Measurements from ENCODE around the gene CXorf58.

The CXorf58 gene

DNA sequence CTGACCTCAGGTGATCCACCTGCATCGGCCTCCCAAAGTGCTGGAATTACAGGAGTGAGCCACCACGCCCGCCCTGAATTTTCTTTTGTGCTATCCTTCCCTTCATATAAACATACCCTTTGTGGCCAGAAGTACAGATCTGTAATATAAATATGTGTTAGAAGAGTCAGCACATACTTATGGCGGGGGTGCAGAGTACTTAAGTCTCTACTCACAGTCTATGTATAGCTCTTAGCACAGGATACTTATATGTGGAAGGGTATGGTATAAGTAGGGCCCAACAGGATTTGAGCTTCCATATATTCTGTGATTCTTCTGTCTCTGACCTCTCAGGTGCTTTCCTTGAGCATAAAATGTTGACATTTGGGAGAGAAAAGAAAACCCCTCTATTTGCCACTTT, 18.2 kb downstream of the CXorf58 start:
- H3K9me2 ChIP-seq (ENCODE audit: low read depth, low read length), result no peaks in the 10 kb centered on the region
- H3K79me2 ChIP-seq (ENCODE audit: insufficient read depth, low read length), result no peaks in the 10 kb centered on the region
- H3K4me3 ChIP-seq (ENCODE audit: low read depth, low read length, poor library complexity, severe bottlenecking), result no peak overlapping the region
- TF ChIP-seq, protein P1, sequence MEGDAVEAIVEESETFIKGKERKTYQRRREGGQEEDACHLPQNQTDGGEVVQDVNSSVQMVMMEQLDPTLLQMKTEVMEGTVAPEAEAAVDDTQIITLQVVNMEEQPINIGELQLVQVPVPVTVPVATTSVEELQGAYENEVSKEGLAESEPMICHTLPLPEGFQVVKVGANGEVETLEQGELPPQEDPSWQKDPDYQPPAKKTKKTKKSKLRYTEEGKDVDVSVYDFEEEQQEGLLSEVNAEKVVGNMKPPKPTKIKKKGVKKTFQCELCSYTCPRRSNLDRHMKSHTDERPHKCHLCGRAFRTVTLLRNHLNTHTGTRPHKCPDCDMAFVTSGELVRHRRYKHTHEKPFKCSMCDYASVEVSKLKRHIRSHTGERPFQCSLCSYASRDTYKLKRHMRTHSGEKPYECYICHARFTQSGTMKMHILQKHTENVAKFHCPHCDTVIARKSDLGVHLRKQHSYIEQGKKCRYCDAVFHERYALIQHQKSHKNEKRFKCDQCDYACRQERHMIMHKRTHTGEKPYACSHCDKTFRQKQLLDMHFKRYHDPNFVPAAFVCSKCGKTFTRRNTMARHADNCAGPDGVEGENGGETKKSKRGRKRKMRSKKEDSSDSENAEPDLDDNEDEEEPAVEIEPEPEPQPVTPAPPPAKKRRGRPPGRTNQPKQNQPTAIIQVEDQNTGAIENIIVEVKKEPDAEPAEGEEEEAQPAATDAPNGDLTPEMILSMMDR (IDR thresholded peaks at IDR 0.05; ENCODE audit: low read length), result no peak
- TF ChIP-seq EZH2 (IDR thresholded peaks at IDR 0.05; ENCODE audit: borderline replicate concordance, low read length), result no peak
- no peaks in the 10 kb centered on the region for H4K20me1 ChIP-seq (ENCODE audit: insufficient read depth, low read length)
- no peak overlapping the region for H3K9ac ChIP-seq (ENCODE audit: low read length)
- H3K4me2 ChIP-seq (ENCODE audit: low read length), result no peak overlapping the region
- H3K9me3 ChIP-seq (ENCODE audit: low read length), result no peaks in the 10 kb centered on the region
- no peak overlapping the region for H3K27ac ChIP-seq (ENCODE audit: low read depth, low read length, poor library complexity, severe bottlenecking)
- no peaks in the 10 kb centered on the region for H3K4me1 ChIP-seq (ENCODE audit: insufficient read depth, low read length, severe bottlenecking)
- H3K36me3 ChIP-seq (ENCODE audit: insufficient read depth, low read length), result no peaks in the 10 kb centered on the region
- no peak overlapping the region for H2AFZ ChIP-seq (ENCODE audit: low read length)
- H3F3A ChIP-seq (ENCODE audit: insufficient read depth, low read length), result no peaks in the 10 kb centered on the region
- no peaks in the 10 kb centered on the region for H3K27me3 ChIP-seq (ENCODE audit: insufficient read depth, low read length)

DNA sequence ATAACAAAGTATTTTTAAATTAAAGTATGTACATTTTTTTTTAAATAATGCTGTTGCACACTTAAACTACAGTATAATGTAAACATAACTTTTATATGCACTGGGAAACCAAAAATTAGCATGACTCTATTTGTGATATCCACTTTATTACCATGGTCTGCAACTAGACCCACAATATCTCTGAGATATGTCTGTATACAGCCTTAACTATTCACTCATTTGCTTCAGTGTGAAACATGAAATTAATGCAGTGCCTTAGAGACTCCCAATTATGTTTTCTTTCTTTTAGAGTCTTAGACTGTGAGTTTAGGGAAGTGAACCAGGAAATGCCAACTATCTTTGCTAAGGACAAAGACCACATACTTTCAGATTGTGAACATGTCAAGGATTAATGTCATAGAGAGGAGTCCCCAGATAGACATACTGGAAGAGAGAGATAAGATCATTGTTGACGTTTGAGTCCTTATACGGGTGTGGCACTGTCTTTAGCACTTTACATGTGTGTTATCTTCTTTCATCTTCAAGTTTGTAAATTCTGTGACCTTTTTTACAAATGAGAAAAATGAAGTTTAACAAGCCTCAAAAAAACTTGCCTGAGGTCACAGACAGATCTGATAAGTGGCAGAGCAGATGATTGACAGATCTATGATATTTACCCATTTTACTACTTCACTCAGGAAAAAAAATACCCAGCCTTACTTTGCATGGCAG, 23.2 kb downstream of the CXorf58 start:
- H3K9me2 ChIP-seq (ENCODE audit: low read depth, low read length), result no peaks in the 10 kb centered on the region
- no peaks in the 10 kb centered on the region for H4K20me1 ChIP-seq (ENCODE audit: insufficient read depth, low read length)
- TF ChIP-seq, protein P1 (IDR thresholded peaks at IDR 0.05; ENCODE audit: low read length), result no peak
- no peak for TF ChIP-seq EZH2 (IDR thresholded peaks at IDR 0.05; ENCODE audit: borderline replicate concordance, low read length)
- no peaks in the 10 kb centered on the region for H3K79me2 ChIP-seq (ENCODE audit: insufficient read depth, low read length)
- no peaks in the 10 kb centered on the region for H3K9me3 ChIP-seq (ENCODE audit: low read length)
- no peak overlapping the region for H2AFZ ChIP-seq (ENCODE audit: low read length)
- no peak overlapping the region for H3K4me3 ChIP-seq (ENCODE audit: low read depth, low read length, poor library complexity, severe bottlenecking)
- no peaks in the 10 kb centered on the region for H3F3A ChIP-seq (ENCODE audit: insufficient read depth, low read length)
- H3K9ac ChIP-seq (ENCODE audit: low read length), result no peak overlapping the region
- H3K4me1 ChIP-seq (ENCODE audit: insufficient read depth, low read length, severe bottlenecking), result no peaks in the 10 kb centered on the region
- no peak overlapping the region for H3K4me2 ChIP-seq (ENCODE audit: low read length)
- H3K27me3 ChIP-seq (ENCODE audit: insufficient read depth, low read length), result no peaks in the 10 kb centered on the region
- H3K36me3 ChIP-seq (ENCODE audit: insufficient read depth, low read length), result no peaks in the 10 kb centered on the region
- H3K27ac ChIP-seq (ENCODE audit: low read depth, low read length, poor library complexity, severe bottlenecking), result no peak overlapping the region

DNA sequence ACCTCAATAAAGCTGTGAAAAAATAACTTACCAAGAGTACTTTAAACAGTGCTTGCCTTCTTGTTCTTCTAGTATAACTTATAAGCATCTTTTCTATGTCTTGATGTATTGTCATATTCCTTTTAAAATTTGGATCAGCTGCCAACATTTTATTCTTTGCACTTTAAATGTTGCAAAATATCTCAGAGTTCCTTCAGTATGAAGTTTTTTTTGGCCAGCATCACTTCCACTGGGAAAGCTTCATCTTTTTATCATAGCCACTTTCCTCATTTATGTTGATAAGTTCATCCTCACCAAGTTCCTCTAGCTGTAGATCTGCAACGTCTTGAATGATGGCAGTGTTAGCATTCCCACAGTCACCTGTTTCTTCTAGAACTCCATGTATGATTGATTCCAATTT, 24.2 kb downstream of the CXorf58 start:
- no peak overlapping the region for H3K9ac ChIP-seq (ENCODE audit: low read length)
- no peak overlapping the region for H3K4me3 ChIP-seq (ENCODE audit: low read depth, low read length, poor library complexity, severe bottlenecking)
- no peaks in the 10 kb centered on the region for H3K9me2 ChIP-seq (ENCODE audit: low read depth, low read length)
- H3K79me2 ChIP-seq (ENCODE audit: insufficient read depth, low read length), result no peaks in the 10 kb centered on the region
- H3K36me3 ChIP-seq (ENCODE audit: insufficient read depth, low read length), result no peaks in the 10 kb centered on the region
- no peaks in the 10 kb centered on the region for H3K27me3 ChIP-seq (ENCODE audit: insufficient read depth, low read length)
- no peaks in the 10 kb centered on the region for H3F3A ChIP-seq (ENCODE audit: insufficient read depth, low read length)
- no peak overlapping the region for H3K27ac ChIP-seq (ENCODE audit: low read depth, low read length, poor library complexity, severe bottlenecking)
- TF ChIP-seq, protein P1 (IDR thresholded peaks at IDR 0.05; ENCODE audit: low read length), result no peak
- no peak for TF ChIP-seq EZH2 (IDR thresholded peaks at IDR 0.05; ENCODE audit: borderline replicate concordance, low read length)
- H3K4me2 ChIP-seq (ENCODE audit: low read length), result no peak overlapping the region
- H3K4me1 ChIP-seq (ENCODE audit: insufficient read depth, low read length, severe bottlenecking), result no peaks in the 10 kb centered on the region
- H4K20me1 ChIP-seq (ENCODE audit: insufficient read depth, low read length), result no peaks in the 10 kb centered on the region
- no peak overlapping the region for H2AFZ ChIP-seq (ENCODE audit: low read length)
- H3K9me3 ChIP-seq (ENCODE audit: low read length), result no peaks in the 10 kb centered on the region
